Osteocyte (in vitro differentiated cells): ENCODE data around the gene KCNK18. TPM values are rescaled to one million over a fixed set of nuclear protein-coding genes. Genes with fewer than 3 reads are reported as not detected.

Experiments
- DNase-seq: peaks from one replicate; pipeline ENCODE4 v3.0.0; 2021; ENCODE audit warnings: mixed read lengths; ENCODE audit not compliant: unreplicated experiment; ENCODE audit errors: extremely low spot score
- H3K27ac Mint-ChIP-seq: one replicate; pipeline ENCODE4 v1.8.0; 2021; ENCODE audit warnings: mild to moderate bottlenecking, mixed read lengths; ENCODE audit not compliant: unreplicated experiment
- H3K27me3 Mint-ChIP-seq: one replicate; pipeline ENCODE4 v1.8.0; 2021; ENCODE audit warnings: mixed read lengths; ENCODE audit not compliant: unreplicated experiment
- H3K36me3 Mint-ChIP-seq: one replicate; pipeline ENCODE4 v1.8.0; 2021; ENCODE audit warnings: mixed read lengths; ENCODE audit not compliant: unreplicated experiment
- H3K4me1 Mint-ChIP-seq: one replicate; pipeline ENCODE4 v1.8.0; 2021; ENCODE audit warnings: mixed read lengths; ENCODE audit not compliant: unreplicated experiment
- H3K4me3 Mint-ChIP-seq: one replicate; pipeline ENCODE4 v1.8.0; 2021; ENCODE audit warnings: mild to moderate bottlenecking, moderate library complexity, mixed read lengths; ENCODE audit not compliant: unreplicated experiment
- H3K9me3 Mint-ChIP-seq: one replicate; pipeline ENCODE4 v1.8.0; 2021; ENCODE audit warnings: mixed read lengths; ENCODE audit not compliant: unreplicated experiment
- total RNA-seq: library from RNA; stranded (reverse); gene quantifications from 2 replicates; pipeline ENCODE4 v1.2.1, GENCODE V29; 2021
- TF ChIP-seq, protein P1 (sequence below): fragments of 200-600 bp; sonication (generic); IDR thresholded peaks from 2 replicates; pipeline ENCODE4 v1.5.0; 2021; ENCODE audit warnings: antibody characterized with exemption, mild to moderate bottlenecking, moderate library complexity

Gene KCNK18
- total RNA-seq, 1 donor from 2014 or later = not detected

DNA sequence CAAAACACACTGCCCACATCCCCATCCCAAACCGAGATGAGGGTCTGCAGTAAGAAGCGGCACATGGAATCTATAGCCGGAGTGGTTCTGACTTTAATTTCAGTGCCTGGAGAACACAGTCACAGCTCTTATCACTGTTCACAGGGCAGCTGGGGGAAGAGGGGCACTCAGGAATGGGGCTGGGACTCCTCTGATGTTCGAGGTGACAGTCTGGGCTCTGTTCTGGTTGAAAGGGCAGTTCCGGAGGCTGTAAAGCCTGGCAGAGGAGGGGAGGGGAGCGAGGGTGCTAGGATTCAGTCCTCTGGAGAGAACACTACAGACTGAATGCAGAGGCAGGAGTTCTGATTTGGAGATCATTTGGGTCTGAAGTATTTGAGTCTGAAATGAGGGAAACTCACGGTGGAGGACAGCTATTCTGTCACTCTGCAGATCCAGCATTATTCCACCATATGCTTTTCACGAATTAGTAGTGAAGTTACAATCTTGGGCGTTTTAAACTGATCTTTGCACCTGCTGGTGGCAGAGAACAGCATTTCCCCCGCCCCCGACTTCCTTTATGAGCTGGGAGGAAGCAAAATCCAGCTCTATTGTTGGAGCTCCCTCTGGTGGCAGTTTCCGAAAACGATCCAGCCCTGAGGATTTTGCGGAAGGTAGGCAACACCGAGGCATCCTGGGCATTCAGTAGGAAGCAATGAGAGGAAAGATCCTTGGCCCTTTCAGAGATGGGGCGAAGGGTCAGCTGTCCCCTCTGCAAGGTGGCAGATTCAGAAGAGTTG, 22.7 kb upstream of the KCNK18 start:
- H3K4me1 Mint-ChIP-seq = peaks cover 12% of the 10 kb centered on the region
- H3K27me3 Mint-ChIP-seq = peaks cover 60% of the 10 kb centered on the region
- peak; percentile 91 for DNase-seq

DNA sequence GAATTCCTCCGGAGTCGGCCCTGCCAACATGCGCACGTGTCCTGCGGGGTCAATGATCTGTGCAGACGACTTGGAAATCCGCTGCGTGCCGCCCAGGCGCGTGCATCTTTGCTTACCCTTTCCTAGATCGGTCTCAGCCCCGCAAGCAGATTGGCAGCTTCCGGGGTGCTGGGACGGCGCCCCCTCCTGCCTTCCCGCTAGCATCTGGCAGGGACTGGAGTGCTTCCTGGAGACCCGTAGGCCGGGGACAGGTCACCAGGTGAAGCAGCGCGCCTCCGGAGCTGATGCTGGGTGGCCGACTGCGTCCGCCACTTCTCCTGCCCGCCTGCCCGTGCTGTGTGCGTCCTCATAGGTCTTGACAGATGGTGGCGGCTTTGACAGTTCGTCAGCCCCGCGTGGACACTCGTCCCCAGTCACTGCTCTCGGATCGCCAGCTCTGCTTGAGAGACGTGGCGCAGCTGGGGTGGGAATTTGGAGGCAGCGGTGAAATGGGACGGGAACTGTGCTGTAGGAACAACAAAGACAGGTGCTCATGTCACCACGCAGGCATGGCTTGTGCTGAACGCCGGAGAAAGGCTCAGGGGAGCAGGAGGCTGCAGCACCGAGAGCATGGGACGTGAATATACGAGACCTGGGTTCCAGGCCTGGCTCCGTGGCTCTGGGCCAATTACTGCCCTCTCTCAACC, 21.9 kb upstream of the KCNK18 start:
- no peak for DNase-seq
- Mint-ChIP-seq H3K27ac (no peak overlapping the region), H3K4me1 (peaks cover 12% of the 10 kb centered on the region), H3K36me3 (no peaks in the 10 kb centered on the region), H3K27me3 (peaks cover 59% of the 10 kb centered on the region), H3K9me3 (no peaks in the 10 kb centered on the region), H3K4me3 (peak overlapping the region; percentile 75)
- TF ChIP-seq, protein P1, sequence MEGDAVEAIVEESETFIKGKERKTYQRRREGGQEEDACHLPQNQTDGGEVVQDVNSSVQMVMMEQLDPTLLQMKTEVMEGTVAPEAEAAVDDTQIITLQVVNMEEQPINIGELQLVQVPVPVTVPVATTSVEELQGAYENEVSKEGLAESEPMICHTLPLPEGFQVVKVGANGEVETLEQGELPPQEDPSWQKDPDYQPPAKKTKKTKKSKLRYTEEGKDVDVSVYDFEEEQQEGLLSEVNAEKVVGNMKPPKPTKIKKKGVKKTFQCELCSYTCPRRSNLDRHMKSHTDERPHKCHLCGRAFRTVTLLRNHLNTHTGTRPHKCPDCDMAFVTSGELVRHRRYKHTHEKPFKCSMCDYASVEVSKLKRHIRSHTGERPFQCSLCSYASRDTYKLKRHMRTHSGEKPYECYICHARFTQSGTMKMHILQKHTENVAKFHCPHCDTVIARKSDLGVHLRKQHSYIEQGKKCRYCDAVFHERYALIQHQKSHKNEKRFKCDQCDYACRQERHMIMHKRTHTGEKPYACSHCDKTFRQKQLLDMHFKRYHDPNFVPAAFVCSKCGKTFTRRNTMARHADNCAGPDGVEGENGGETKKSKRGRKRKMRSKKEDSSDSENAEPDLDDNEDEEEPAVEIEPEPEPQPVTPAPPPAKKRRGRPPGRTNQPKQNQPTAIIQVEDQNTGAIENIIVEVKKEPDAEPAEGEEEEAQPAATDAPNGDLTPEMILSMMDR = peak; percentile 12

More for the DNA sequence above, 22.7 kb upstream of the KCNK18 start:
- Mint-ChIP-seq H3K36me3 (no peaks in the 10 kb centered on the region), H3K27ac (no peak overlapping the region), H3K9me3 (no peaks in the 10 kb centered on the region), H3K4me3 (peak overlapping the region; percentile 75)
- TF ChIP-seq, protein P1 = peak; percentile 87

DNA sequence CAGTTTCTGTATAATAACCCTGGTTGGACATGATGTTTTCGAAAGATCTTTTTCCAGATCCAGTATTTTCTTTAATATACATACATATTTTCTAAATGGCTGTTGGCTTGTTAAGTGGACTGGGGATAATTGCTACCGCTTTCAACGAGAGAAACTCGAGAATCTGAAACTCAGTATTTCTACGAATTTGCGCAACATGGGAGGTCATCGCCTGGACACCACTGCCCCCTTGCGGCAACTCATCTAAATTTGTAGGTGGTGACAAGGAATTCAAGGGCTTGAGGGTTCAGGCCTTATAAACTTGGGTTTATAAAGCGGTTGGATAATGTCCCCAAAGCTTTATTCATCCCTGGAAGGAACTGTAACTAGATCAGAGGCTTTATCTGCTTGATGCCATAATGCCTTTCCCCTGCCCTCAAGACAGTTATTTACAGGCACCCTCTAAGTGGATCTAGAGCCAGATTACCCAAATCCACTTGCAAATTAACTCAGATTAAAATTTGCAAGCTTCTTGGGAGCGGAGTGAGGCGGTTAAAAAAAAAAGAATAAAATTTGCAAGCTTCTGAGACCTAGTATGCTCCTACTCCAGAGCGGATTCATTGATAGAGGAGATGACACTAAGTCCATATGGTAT, 21.3 kb upstream of the KCNK18 start:
- TF ChIP-seq, protein P1 = peak; percentile 86
- Mint-ChIP-seq H3K27me3 (peaks cover 59% of the 10 kb centered on the region), H3K9me3 (no peaks in the 10 kb centered on the region), H3K27ac (no peak overlapping the region), H3K4me1 (peaks cover 12% of the 10 kb centered on the region), H3K36me3 (no peaks in the 10 kb centered on the region), H3K4me3 (peak overlapping the region; percentile 75)
- no peak for DNase-seq

DNA sequence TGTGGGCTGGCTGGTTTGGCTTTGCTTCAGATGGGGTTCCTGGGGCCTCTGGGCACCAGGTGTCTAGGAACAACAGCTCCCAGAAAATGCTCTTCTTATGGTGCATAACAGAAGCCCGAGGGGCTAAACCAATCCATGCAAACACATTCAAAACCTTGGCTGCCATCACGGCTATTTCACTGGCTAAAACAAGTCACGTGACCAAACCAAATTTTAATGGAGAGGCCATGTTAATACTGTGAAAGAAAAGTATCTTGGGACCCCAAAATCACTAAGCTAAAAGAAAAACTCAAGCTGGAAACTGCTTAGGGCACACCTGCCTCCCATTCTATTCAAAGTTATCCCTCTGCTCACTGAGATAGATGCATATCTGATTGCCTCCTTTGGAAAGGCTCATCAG, 19.1 kb upstream of the KCNK18 start:
- Mint-ChIP-seq H3K27ac (no peak overlapping the region), H3K27me3 (peaks cover 44% of the 10 kb centered on the region), H3K9me3 (no peaks in the 10 kb centered on the region), H3K4me3 (no peak overlapping the region), H3K36me3 (no peaks in the 10 kb centered on the region), H3K4me1 (peaks cover 12% of the 10 kb centered on the region)
- TF ChIP-seq, protein P1 = no peak
- DNase-seq = no peak

DNA sequence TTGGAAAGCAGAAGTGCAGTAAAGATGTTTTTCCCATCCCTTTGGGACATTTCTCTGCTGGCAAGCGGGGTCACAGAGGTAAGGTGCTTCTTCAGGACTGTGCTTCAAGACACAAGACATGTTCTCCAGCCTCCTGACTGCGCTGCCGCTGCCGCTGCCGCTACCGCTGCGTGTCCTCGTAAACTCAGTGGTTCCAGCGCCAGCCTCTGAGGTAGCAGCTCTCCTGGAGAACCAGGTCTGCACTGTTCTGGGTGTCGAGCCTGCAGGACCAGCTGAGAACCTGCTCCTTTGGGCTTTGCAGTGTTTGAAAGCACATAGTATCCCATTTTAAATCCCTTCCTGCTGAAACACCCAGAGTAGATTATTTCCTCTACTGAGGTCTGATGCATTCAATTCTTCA, 13.0 kb upstream of the KCNK18 start:
- Mint-ChIP-seq H3K4me3 (no peak overlapping the region), H3K9me3 (peaks cover 9% of the 10 kb centered on the region), H3K27me3 (peaks cover 22% of the 10 kb centered on the region), H3K27ac (no peak overlapping the region), H3K36me3 (no peaks in the 10 kb centered on the region), H3K4me1 (no peaks in the 10 kb centered on the region)
- TF ChIP-seq, protein P1 = no peak
- DNase-seq = no peak
